Measurements from ENCODE around the gene MAD1L1. TPM values are rescaled to one million over a fixed set of nuclear protein-coding genes. Genes with fewer than 3 reads are reported as not detected.

Gene MAD1L1
- total and polyA plus RNA-seq, 2 donors (not counting 3 experiments of a cell fraction or from before 2014, with no cell fraction given), result 34.1 to 42.3 TPM

DNA sequence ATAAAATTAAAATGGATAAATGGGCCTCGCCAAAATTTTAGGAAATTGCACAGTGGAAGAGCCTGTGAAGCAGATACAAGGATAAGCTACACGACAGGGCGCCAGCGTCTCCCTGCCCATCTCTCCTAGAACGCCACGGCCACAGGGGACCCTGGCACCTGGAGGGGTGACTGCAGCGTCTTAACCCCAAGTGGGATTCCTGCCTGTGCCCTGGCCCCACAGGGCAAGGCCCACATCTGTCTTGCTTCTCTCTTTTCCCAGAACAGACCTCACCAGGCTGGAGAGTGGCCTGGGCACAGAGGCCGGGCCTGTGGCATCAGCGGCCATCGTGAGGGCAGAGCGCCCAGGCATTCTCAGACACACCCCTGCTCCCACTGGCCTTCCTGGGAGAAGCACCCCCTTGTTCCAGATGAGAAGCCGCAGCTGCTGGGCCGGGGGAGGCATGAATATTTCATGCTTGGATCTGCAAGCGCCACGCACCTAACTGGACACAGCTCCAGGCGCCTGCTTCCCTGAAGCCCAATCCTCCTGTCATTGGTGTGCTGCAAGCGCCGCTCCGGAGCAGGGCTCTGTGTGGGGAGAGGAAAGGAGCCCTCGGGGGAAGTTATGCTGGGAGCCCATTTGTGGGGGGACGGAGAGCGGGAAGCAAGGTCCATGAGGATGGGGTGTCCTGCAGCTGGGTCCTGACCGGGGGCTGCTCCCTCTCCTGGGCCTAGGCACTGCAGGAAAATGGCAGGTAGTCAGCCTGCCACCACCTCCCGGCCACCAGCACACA lies 409.2 kb downstream of the MAD1L1 start:
- CTCF ChIA-PET, result no interaction called here
- no peaks in the 10 kb centered on the region for H3K79me2 ChIP-seq (ENCODE audit: control insufficient read depth, insufficient read depth, low read length)
- H3K9me1 ChIP-seq (replicated peaks; ENCODE audit: control insufficient read depth, extremely low read depth, insufficient read depth, low read length), result no peaks in the 10 kb centered on the region
- no peak overlapping the region for H2AFZ ChIP-seq (ENCODE audit: low read depth, low read length)
- FAIRE-seq (no peak), DNase-seq (ENCODE audit: low read depth, low spot score) (no peak)
- H3K27ac ChIP-seq (ENCODE audit: insufficient read depth, low read depth, low read length), result no peak overlapping the region
- H3K9me3 ChIP-seq (replicated peaks; ENCODE audit: control insufficient read depth, insufficient read depth, low read length), result no peaks in the 10 kb centered on the region
- TF ChIP-seq CTCF (IDR thresholded peaks at IDR 0.05; ENCODE audit: extremely low read depth in 1 of 2, insufficient read depth in 1 of 2, low read depth in 1 of 2, low read length in 2 of 2) (no peak), POLR2AphosphoS5 (IDR thresholded peaks at IDR 0.05; ENCODE audit: insufficient read depth, low read depth, low read length) (no peak), EZH2 (IDR thresholded peaks at IDR 0.05; ENCODE audit: borderline replicate concordance, low read depth, low read length, severe bottlenecking) (no peak), MYC (IDR thresholded peaks at IDR 0.05; ENCODE audit: low read depth, low read length) (no peak), FOS (IDR thresholded peaks at IDR 0.05; ENCODE audit: borderline replicate concordance, insufficient read depth, low read length) (no peak), POLR2A (IDR thresholded peaks at IDR 0.05; ENCODE audit: low read depth, low read length) (no peak), JUN (IDR thresholded peaks at IDR 0.05; ENCODE audit: borderline replicate concordance, insufficient read depth, insufficient read length, low read depth) (no peak), GATA2 (IDR thresholded peaks at IDR 0.05; ENCODE audit: insufficient read depth, insufficient read length, low read depth, low read length) (no peak)
- TF ChIP-seq, protein P1, sequence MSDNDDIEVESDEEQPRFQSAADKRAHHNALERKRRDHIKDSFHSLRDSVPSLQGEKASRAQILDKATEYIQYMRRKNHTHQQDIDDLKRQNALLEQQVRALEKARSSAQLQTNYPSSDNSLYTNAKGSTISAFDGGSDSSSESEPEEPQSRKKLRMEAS (IDR thresholded peaks at IDR 0.05; ENCODE audit: insufficient read depth, insufficient read length), result no peak
- no peaks in the 10 kb centered on the region for H3K4me1 ChIP-seq (ENCODE audit: control insufficient read depth, extremely low read depth, insufficient read depth, low read length)
- H3K36me3 ChIP-seq (ENCODE audit: control insufficient read depth in 2 of 2, extremely low read depth in 1 of 2, insufficient read depth in 2 of 2, low read length in 2 of 2), result no peaks in the 10 kb centered on the region
- H3K4me3 ChIP-seq (replicated peaks in 1 of 3; ENCODE audit: insufficient read depth in 1 of 3, low read depth in 1 of 3, low read length in 3 of 3), result no peak overlapping the region
- no peaks in the 10 kb centered on the region for H4K20me1 ChIP-seq (replicated peaks; ENCODE audit: control insufficient read depth, extremely low read depth, insufficient read depth, low read length)
- no TSS peak for BruUV-seq (replicated peaks)
- intact Hi-C loops (cut with micrococcal nuclease) (no loop called here), dilution Hi-C loops (cut with MboI; ENCODE audit: extremely low pct_ligation_motif_present, low sequenced_read_pairs) (no loop called here)
- POLR2A ChIA-PET, result no interaction called here
- no peak overlapping the region for H3K9ac ChIP-seq (replicated peaks; ENCODE audit: extremely low read depth, insufficient read depth, low read length)
- no peak overlapping the region for H3K4me2 ChIP-seq (ENCODE audit: insufficient read depth, low read length)
- no peaks in the 10 kb centered on the region for H3K27me3 ChIP-seq (ENCODE audit: control insufficient read depth in 2 of 2, insufficient read depth in 2 of 2, low read length in 2 of 2)
